SKM-1 (cell line): ENCODE measurements around the gene SHH.

Experiments
- DNase-seq: peaks from one replicate; lab custom pipeline; 2025; ENCODE audit not compliant: unreplicated experiment; lab: John Stamatoyannopoulos, UW

Gene SHH

DNA sequence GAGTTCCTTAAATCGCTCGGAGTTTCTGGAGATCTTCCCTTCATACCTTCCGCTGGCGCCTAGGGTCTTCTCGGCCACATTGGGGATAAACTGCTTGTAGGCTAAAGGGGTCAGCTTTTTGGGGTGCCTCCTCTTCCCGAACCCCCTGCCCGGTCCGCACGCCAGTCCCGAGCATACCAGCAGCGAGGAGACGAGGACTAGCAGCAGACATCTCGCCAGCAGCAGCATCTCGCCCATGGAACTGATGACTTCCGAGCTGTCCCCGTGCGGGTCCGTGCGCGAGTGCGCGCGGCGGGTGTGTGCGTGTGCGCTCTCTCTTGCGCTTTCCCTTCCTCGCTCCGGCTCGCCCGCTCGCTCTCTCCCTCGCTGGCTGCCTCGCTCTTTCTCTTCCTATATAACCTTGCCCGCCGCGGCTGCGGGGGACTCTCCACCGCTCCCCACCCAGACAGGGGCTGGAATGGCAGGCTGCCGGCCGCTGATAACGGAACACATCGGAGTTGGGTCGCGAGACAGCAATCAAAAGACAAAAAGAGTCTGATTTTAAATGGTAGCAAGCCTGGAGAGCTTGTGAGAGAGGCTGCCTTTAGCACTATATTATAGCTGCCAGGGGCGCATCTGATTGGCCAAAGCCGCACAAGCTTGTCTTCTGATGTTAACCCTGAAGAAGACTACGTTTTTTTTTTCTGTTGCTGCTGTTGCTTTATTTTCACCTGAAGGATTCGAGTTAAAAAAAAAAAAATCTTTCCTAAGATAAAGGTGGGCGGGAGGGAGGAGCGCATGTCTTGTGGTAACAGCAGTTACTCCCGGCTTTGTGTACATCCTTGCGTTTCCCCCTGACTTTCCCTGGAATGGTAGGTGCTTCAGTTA is at the start of gene SHH:
TSS of gene SHH (minus strand) at position 569 of the 867 bp plus-strand sequence. CDS start at position 228, 341 bp downstream.
- no peak for DNase-seq

DNA sequence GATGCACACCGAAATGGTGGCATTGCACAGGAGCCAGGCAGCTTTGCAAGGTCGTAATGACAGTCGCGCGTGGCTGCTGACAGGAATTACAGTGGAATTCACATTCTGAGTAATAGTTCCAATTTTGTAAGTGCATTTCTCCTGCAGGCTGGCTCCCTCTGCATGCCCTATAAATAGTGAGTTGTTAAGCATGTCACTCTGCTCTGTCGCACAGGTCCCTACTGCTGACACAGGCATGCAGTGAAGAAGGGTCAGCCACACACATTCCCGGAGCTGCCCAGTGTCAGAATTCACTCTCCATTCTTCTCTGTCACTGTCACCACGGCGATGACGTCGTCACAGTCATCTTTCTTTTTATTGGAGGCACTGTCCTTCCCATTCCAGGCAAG is 49.2 kb upstream of the SHH start:
- no peak for DNase-seq

DNA sequence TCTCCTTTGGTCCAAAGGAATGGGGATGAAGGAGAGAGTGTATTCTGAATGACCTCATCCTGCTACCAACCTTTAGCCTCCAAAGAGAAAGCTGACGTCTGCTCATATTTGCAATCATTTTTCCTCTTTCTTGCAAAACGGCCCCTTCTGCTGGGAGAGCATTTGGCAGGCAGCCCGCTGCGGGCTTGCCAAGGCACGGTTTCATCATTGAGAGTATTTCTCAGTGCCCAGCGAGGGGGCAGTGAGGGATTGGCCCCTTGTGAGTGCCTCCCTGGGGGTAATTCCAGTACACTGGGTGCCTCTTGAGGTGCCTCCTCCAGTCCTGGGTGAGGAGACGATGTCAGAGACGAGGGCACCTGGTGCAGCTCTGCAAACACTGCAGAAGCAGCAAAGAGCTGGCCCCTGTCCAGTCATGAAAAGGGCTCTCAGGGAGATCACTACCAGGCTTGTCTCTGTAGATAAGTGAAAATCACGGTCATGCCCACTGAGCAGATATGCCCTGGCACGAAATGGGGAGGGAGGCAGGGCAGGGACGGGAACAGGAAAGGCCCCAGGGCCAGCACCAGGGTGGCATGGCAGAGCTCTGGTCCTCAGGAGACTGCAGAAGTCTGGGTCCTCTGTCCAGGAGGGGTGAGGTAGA is 48.7 kb upstream of the SHH start:
- DNase-seq: no peak

GRCh38 chr7:155860461-155860839 is 48.2 kb upstream of the SHH start:
- no peak for DNase-seq

DNA sequence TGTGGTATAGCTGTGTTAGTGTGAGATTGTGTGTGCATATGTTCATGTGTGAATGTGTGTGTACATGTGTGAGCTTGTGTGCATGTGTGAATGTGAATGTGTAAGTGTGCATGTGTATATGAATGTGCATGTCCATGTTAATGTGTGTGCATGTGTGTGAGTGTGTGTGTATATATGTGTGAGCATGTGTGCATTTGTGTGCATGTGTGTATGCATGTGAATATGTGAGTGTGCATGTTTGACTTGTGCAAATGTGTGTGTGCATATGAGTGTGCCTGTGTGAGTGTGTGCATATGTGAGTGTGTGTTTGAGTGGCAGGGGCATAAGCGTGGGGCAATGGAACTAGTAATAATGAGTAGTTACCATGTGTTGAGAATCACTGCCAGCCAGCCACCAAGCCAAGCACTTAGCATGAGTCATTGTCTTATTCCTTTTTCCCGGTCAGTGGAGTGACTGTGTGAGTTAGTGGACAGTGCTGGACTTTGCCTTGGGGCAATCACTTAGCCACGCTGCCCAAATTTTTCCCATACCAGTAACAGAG is 46.3 kb upstream of the SHH start:
- no peak for DNase-seq

DNA sequence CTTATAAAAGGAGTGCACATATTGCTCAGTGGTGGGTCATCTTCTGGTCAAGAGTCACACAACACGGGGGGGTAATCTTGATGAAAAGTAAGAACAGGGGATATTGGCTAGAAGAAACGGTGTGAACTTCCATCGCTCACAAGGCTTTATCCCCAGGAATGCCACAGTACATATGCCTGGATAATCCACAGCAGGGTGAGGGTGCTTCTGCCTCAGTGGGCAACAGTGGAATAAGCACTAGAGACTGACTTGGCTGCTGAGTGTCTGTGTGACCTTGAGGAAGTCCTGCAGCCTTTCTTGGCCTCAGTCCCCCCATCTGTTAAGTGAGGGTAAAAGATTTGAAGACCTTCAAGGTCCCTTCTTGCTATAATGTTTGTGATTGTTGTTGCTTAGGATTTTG is 44.9 kb upstream of the SHH start:
- DNase-seq: no peak

DNA sequence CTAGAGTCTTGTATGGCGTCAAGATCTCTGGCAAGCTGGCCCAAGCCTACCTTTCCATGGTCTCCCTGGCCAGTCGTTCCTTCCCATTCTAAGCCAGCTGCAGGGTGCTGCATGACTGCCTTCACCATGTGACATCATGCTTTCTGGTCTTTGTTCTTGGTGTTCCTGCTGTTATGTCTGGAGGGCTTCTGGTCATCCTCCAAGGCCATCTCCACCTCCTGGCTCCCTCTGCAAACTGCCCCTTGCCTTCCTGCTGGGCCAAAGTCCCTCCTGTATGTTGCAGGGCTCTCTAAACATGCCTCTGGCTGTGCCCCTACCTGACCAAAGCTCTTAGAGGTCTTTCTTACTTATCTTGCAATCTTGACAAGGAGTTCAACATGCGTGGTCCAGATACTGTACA is 44.4 kb upstream of the SHH start:
- no peak for DNase-seq

- no peak for DNase-seq
Measured at GRCh38 chr7:155852426-155853301, 40.4 kb upstream of the SHH start.

- no peak for DNase-seq
Measured at GRCh38 chr7:155851892-155852291, 39.6 kb upstream of the SHH start.

DNA sequence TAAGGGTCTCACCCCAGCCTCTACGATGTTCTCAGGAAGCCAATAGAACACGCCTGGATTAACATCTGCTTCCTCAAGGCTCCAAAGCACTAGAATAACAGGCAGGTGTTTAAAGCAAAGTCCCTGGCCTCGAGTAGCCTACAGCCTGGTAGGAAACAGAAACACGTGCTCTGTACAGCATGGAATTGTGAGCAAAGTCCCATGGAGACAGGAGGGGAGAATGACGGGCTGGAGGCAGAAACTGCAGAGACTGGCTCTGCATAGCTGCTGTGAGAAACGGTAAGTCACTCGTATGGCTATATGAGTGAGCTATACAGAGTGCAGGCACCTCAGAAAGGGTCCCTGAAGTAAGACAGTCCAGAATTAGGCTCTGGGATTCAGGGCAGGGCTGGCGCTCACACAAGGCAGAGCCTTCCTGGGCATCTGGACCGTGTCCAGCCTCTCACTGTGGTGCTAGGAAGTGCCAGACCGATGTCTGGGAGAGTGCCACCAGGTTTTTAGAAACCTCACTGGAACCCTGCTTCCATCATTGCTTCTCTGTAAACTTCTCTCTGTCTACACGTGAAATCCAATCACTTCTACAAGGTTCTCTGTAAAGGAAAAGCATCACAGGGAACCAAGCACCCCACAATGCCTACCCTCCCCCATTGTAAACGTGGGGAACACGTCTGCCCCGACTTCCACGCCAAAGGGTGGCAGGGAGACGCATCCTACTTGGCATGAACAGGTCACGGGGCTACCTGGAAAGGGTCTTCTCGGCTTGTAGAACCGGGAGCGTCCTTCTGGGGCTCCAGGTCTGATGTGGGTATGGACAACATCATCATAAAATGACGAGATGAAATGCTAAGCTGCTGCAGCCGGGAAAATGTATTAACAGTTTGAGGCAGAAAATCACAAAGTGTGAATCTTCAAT is 38.8 kb upstream of the SHH start:
- DNase-seq: no peak

GRCh38 chr7:155850001-155850436 is 37.8 kb upstream of the SHH start:
- DNase-seq: no peak

DNA sequence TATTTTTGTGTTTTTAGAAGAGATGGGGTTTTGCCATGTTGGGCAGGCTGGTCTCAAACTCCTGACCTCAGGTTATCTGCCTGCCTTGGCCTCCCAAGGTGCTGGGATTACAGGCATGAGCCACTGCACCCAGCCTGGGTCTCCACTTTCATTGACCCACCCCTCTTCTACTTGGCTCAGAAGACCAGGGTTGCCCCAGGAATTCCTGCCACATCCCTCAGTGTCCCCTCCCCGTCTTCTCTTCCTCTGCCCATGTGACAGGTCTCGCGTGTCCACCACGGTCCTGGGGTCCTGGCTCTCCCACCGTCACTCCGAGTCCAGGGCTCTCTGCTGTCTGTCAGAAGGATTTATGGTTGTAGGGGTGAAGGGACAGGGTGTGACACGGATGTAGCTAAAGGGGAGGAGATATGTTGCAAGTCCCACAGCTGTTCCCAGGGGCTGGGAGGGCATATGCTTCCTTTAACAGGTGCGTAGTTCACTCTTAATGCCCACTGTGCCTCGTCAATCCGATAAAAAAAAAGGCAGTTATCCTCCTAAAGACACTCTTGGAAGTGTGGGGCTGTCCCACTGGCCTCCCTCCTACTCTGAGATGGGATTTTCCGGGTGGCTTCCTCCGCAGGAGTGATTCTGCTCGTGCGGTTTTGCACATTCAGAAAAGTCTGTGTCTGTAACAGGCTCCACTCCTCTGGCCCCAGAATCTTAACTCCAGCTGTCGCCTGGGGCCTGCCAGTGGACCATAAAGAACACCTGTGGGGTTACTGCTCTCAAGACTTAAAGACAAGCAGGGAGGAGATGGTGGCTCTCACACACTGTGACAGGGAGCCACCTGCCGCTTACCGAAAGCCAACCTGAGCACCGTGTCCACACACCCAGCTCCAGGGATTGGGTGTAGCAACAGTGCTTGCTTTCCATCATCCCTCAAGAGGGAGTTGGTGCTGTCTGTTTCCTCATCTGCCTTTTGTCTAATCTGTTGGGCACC is 36.7 kb upstream of the SHH start:
- no peak for DNase-seq

DNA sequence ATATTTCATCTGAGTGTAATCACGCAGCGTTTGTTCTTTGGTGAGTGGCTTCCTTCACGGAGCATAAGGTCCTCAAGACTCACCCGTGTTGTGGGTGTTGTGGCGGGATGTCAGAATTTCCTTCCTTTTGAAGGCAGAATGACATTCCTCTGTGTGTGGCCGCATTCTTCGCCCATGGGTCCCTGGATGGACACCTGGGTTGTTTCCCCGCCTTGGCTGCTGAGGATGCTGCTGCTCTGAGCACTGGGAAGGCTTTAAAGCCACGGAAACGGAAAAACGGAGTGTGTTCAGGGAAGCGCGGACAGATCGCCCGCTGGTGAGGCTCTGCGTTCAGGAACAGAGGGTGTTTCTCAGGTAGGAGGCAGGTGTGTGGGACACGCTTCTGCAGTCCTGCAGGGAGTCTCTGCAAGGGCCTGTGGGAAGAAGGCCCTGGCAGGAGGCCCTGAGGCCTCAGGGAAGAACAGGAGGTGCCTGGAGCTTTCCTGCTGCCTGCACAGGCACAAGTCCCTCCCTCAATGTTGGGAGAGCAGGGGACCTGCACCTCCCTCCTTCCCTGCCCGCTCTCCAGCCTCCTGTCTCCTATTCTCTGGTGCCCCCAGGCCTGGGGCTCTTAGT is 35.7 kb upstream of the SHH start:
- DNase-seq: no peak

DNA sequence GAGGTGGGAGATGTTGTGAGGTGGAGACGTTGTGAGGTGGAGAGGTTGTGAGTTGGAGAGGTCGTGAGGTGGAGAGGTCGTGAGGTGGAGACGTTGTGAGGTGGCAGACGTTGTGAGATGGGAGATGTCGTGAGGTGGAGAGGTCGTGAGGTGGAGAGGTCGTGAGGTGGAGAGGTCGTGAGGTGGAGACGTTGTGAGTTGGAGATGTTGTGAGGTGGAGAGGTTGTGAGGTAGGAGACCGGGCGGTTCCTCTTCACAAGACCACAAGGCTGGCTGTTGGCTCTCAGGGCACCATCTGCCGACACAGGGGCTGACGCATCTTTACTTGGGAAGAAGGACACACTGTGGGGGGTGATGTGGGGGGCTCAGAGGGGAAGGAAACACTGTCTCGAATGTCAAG is 34.7 kb upstream of the SHH start:
- DNase-seq: no peak

GRCh38 chr7:155846156-155846555 is 33.9 kb upstream of the SHH start:
- no peak for DNase-seq

DNA sequence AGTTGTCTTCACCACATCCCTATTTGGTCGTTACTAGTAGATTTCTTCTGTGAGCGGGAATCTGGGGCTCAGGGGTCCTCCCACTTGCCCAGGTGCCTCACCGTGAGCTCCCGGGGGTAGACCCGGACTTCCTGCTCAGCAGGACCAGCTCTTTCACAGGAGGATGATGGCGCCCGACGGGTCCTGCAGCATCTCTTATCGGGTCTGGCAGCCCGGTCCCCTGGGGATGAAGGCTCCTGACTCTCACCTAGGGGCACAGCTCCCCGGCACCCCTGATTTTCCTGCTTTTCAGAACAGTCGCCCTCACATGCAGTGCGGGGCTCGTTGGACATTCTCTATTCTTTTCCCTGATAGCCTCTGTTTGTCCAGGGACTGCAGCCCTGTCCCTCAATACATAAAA is 33.0 kb upstream of the SHH start:
- DNase-seq: no peak

DNA sequence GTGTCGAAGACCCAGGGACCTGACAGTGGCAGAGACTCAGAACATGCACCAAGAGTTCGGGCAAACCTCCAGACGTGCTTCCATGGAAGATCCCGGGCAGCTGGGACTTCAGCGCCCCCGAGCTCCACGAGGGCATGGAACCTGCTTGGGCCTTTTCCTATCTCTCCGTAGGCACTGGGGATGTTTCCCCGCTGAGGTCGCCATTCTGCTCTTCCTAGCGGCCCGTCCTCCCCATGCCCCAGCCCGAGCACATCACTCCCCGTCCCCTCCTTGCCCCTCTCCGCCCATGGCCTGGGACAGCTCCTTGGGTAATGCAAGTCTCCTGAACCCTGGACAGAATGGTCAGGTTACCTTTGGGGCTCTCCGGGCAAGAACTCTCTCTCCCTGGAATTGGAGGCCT is 32.3 kb upstream of the SHH start:
- no peak for DNase-seq

- DNase-seq: no peak
Measured at GRCh38 chr7:155844019-155844453, 31.8 kb upstream of the SHH start.
